Nephron progenitor cell (in vitro differentiated cells): ENCODE results near the gene CPA2.

Experiments
- DNase-seq: peaks from one replicate; pipeline ENCODE4 v3.0.0; 2021
- H3K27ac Mint-ChIP-seq: 2 replicates; pipeline ENCODE4 v1.8.0; 2021; ENCODE audit warnings: mild to moderate bottlenecking, moderate library complexity, mixed read lengths
- H3K27me3 Mint-ChIP-seq: 2 replicates; pipeline ENCODE4 v1.8.0; 2021; ENCODE audit warnings: mild to moderate bottlenecking, low read depth, mixed read lengths; ENCODE audit not compliant: poor library complexity
- H3K36me3 Mint-ChIP-seq: 2 replicates; pipeline ENCODE4 v1.8.0; 2021; ENCODE audit warnings: low read depth, mixed read lengths
- H3K4me1 Mint-ChIP-seq: 2 replicates; pipeline ENCODE4 v1.8.0; 2021; ENCODE audit warnings: mixed read lengths
- H3K4me3 Mint-ChIP-seq: 2 replicates; pipeline ENCODE4 v1.8.0; 2021; ENCODE audit warnings: mild to moderate bottlenecking, moderate library complexity, mixed read lengths
- H3K9me3 Mint-ChIP-seq: 2 replicates; pipeline ENCODE4 v1.8.0; 2021; ENCODE audit warnings: mild to moderate bottlenecking, moderate library complexity, mixed read lengths
- CTCF ChIP-seq: fragments of 200-600 bp; sonication (generic); IDR thresholded peaks from 2 replicates; pipeline ENCODE4 v1.5.0; 2021; ENCODE audit warnings: antibody characterized with exemption

The CPA2 gene

GRCh38 chr7:130322615-130323014, 56.0 kb downstream of the CPA2 start:
- no peaks in the 10 kb centered on the region for H3K27me3 Mint-ChIP-seq
- peaks cover 3% of the 10 kb centered on the region for H3K9me3 Mint-ChIP-seq
- H3K4me3 Mint-ChIP-seq: no peak overlapping the region
- no peak for DNase-seq
- H3K36me3 Mint-ChIP-seq: no peaks in the 10 kb centered on the region
- TF ChIP-seq CTCF: no peak
- peak overlapping the region; percentile 94 for H3K27ac Mint-ChIP-seq
- peaks cover 56% of the 10 kb centered on the region for H3K4me1 Mint-ChIP-seq

GRCh38 chr7:130324306-130324943, 57.8 kb downstream of the CPA2 start:
- H3K27ac Mint-ChIP-seq: peak overlapping the region; percentile 94
- H3K9me3 Mint-ChIP-seq: no peaks in the 10 kb centered on the region
- peaks cover 43% of the 10 kb centered on the region for H3K4me1 Mint-ChIP-seq
- peaks cover 3% of the 10 kb centered on the region for H3K27me3 Mint-ChIP-seq
- DNase-seq: no peak
- no peak for TF ChIP-seq CTCF
- H3K36me3 Mint-ChIP-seq: no peaks in the 10 kb centered on the region
- no peak overlapping the region for H3K4me3 Mint-ChIP-seq

- H3K27ac Mint-ChIP-seq: peak overlapping the region; percentile 57
- H3K4me3 Mint-ChIP-seq: no peak overlapping the region
- peaks cover 8% of the 10 kb centered on the region for H3K27me3 Mint-ChIP-seq
- peaks cover under 1% of the 10 kb centered on the region for H3K36me3 Mint-ChIP-seq
- peaks cover under 1% of the 10 kb centered on the region for H3K9me3 Mint-ChIP-seq
- H3K4me1 Mint-ChIP-seq: peaks cover 30% of the 10 kb centered on the region
- DNase-seq: no peak
- TF ChIP-seq CTCF: no peak
Measured at GRCh38 chr7:130329681-130330080, 63.0 kb downstream of the CPA2 start.

DNA sequence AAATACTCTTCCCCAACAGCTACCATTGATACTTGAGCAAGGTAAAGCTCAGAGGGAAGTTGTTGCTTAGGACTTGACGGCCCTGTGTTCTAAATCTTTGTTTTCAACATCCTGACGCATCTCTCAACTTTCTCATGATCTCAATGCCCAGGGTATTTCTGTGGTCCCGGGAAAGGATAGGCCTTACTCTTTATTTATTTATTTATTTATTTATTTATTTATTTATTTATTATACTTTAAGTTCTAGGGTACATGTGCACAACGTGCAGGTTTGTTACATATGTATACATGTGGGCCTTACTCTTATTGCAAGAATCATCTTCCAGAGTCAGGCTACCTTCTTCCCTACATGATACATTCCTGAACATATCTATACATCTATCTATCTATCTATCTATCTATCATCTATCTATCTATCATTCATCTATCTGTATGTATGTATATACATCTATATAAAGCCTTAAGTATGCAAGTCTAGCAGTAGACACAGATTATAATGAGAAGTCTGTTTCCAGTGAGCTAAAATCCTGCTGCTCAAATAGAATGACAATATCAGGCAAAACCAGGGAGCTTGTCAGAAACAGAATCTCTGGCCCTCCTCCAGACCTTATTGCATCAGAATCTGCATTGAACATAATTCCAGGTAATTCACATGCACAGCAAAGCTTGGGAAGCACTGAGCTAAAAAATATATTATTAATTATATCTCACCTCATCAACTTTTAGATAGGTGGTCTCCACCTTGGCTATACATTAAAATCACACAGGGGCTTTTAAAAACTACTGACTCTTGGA, 65.8 kb downstream of the CPA2 start:
- Mint-ChIP-seq H3K27ac (no peak overlapping the region), H3K27me3 (peaks cover 8% of the 10 kb centered on the region), H3K36me3 (peaks cover 4% of the 10 kb centered on the region), H3K4me3 (no peak overlapping the region), H3K9me3 (peaks cover 5% of the 10 kb centered on the region), H3K4me1 (peaks cover 30% of the 10 kb centered on the region)
- DNase-seq: no peak
- no peak for TF ChIP-seq CTCF

DNA sequence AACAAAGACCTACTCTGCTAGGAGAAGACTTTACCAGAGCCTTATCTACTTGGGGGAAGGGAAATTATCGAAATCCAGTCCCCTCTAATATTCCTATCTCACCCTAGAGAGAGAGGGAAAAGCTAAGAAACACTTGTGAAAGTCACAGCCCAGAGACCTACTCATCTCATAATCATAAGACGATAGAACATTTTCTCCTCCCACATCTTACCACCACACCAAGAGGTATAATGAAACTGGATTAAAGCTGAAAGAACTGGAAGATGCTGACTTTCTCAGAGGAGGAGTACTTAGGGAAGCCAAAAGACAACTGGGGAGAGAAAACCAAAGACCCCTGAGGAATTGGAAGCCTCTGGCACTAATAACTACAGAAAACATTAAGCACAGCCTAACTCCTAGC, 67.2 kb downstream of the CPA2 start:
- Mint-ChIP-seq H3K27ac (no peak overlapping the region), H3K9me3 (peaks cover 5% of the 10 kb centered on the region), H3K27me3 (peaks cover 8% of the 10 kb centered on the region), H3K36me3 (peaks cover 4% of the 10 kb centered on the region), H3K4me3 (no peak overlapping the region), H3K4me1 (peaks cover 40% of the 10 kb centered on the region)
- TF ChIP-seq CTCF: no peak
- no peak for DNase-seq

DNA sequence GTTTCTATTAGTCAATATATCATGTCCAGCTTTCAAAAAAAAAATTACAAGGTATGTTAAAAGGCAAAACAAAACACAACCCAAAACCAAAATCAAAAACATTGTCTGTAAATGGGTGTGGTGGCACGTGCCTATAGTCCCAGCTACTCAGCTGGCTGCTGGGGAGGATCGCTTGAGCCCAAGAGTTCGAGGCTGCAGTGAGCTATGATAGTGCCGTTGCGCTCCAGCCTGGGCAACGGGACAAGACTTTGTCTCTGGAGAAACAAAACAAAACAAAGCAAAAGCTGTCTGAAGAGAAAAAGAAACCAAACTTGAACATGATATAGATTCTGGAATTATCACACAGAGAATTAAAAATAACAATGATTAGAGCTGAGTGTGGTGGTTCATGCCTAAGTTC, 67.6 kb downstream of the CPA2 start:
- Mint-ChIP-seq H3K36me3 (peaks cover 4% of the 10 kb centered on the region), H3K4me1 (peaks cover 41% of the 10 kb centered on the region), H3K27me3 (peaks cover 8% of the 10 kb centered on the region), H3K9me3 (peaks cover 5% of the 10 kb centered on the region), H3K4me3 (no peak overlapping the region), H3K27ac (no peak overlapping the region)
- no peak for TF ChIP-seq CTCF
- no peak for DNase-seq
